Ectodermal cell (in vitro differentiated cells): Measurements from ENCODE around the gene DPEP3.

Experiments used
- H3K27ac ChIP-seq: 2 replicates; pipeline ENCODE4 v1.7.0; 2013; ENCODE audit warnings: mild to moderate bottlenecking, low read depth, low read length; ENCODE audit not compliant: insufficient read depth, poor library complexity, severe bottlenecking
- H3K27me3 ChIP-seq: 2 replicates; pipeline ENCODE4 v1.7.0; 2013; ENCODE audit warnings: mild to moderate bottlenecking, low read length; ENCODE audit not compliant: insufficient read depth, control insufficient read depth, poor library complexity, severe bottlenecking
- H3K36me3 ChIP-seq: one replicate; pipeline ENCODE4 v1.7.0; 2013; ENCODE audit warnings: low read length; ENCODE audit not compliant: control insufficient read depth, insufficient read depth
- H3K4me1 ChIP-seq: one replicate; pipeline ENCODE4 v1.7.0; 2013; ENCODE audit warnings: low read length; ENCODE audit not compliant: control insufficient read depth, insufficient read depth
- H3K4me3 ChIP-seq: 2 replicates; pipeline ENCODE4 v1.7.0; 2013; ENCODE audit warnings: low read depth, low read length, control low read depth; ENCODE audit not compliant: insufficient read depth
- H3K9me3 ChIP-seq: 2 replicates; pipeline ENCODE4 v1.7.0; 2013; ENCODE audit warnings: mild to moderate bottlenecking, low read length, moderate library complexity; ENCODE audit not compliant: control insufficient read depth
- WGBS, 2 experiments: methylation state at CpG; one replicate each; pipeline ENCODE4 v1.1.7; 2013; ENCODE audit warnings: missing lambda C conversion rate in 2 of 2; 5-methylcytosine and 5-hydroxymethylcytosine counted together

The DPEP3 gene

DNA sequence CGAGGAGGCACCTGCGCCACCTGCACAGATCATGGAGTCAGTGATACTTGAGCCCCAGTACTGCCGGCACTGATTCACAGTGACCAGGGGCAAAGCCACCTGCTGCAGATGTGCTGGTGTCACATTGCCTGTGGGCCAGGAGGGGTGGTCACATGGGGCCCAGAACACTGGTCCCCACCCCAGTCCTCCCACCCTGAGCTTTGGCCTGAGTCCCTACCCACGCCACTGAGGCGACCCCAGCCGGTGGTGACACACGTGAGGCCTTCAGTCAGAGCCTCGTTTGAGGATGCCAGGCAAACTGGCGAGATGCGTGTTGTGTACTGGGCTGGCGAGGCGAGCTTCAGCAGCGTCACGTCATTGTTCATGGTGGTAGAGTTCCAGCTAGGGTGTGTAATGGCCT, 50.1 kb downstream of the DPEP3 start:
- no peak overlapping the region for H3K27ac ChIP-seq
- H3K36me3 ChIP-seq, result no peaks in the 10 kb centered on the region
- peaks cover 7% of the 10 kb centered on the region for H3K4me1 ChIP-seq
- 94 to 96% methylated on average over 14 of the region's 14 CpGs for WGBS, 2 experiments
- no peak overlapping the region for H3K4me3 ChIP-seq
- no peaks in the 10 kb centered on the region for H3K9me3 ChIP-seq
- no peaks in the 10 kb centered on the region for H3K27me3 ChIP-seq

DNA sequence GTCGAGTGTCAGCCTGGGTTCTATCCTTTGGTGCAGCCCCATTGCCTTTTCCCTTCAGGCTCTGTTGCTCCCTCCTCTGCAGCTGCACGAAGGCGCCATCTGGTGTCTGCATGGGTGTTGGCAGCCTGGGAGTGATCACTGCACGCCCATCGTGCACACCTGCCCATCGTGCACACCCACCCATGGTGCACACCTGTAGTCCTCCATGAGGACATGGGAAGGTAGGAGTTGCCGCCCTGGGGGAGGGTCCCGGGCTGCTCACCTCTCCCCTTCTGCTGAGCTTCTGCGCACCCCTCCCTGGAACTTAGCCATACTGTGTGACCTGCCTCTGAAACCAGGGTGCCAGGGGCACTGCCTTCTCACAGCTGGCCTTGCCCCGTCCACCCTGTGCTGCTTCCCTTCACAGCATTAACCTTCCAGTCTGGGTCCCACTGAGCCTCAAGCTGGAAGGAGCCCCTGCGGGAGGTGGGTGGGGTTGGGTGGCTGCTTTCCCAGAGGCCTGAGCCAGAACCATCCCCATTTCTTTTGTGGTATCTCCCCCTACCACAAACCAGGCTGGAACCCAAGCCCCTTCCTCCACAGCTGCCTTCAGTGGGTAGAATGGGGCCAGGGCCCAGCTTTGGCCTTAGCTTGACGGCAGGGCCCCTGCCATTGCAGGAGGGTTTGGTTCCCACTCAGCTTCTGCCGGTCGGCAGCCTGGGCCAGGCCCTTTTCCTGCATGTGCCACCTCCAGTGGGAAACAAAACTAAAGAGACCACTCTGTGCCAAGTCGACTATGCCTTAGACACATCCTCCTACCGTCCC, 51.5 kb downstream of the DPEP3 start:
- no peaks in the 10 kb centered on the region for H3K27me3 ChIP-seq
- H3K36me3 ChIP-seq, result no peaks in the 10 kb centered on the region
- H3K9me3 ChIP-seq, result no peaks in the 10 kb centered on the region
- no peak overlapping the region for H3K4me3 ChIP-seq
- WGBS, 2 experiments, result 65 to 66% methylated on average over 16 of the region's 16 CpGs
- no peaks in the 10 kb centered on the region for H3K4me1 ChIP-seq
- no peak overlapping the region for H3K27ac ChIP-seq

DNA sequence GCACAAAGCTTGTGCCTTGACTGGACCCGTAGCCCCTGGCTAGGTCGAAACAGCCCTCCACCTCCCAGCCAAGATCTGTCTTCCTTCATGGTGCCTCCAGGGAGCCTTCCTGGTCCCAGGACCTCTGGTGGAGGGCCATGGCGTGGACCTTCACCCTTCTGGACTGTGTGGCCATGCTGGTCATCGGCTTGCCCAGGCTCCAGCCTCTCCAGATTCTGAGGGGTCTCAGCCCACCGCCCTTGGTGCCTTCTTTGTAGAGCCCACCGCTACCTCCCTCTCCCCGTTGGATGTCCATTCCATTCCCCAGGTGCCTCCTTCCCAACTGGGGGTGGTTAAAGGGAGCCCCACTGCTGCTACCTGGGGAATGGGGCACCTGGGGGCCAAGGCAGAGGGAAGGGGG, 52.2 kb downstream of the DPEP3 start:
- Histone ChIP-seq H3K4me1 (no peaks in the 10 kb centered on the region), H3K27me3 (no peaks in the 10 kb centered on the region), H3K27ac (no peak overlapping the region), H3K36me3 (no peaks in the 10 kb centered on the region), H3K9me3 (no peaks in the 10 kb centered on the region), H3K4me3 (no peak overlapping the region)
- 91 to 95% methylated on average over 7 of the region's 7 CpGs for WGBS, 2 experiments

DNA sequence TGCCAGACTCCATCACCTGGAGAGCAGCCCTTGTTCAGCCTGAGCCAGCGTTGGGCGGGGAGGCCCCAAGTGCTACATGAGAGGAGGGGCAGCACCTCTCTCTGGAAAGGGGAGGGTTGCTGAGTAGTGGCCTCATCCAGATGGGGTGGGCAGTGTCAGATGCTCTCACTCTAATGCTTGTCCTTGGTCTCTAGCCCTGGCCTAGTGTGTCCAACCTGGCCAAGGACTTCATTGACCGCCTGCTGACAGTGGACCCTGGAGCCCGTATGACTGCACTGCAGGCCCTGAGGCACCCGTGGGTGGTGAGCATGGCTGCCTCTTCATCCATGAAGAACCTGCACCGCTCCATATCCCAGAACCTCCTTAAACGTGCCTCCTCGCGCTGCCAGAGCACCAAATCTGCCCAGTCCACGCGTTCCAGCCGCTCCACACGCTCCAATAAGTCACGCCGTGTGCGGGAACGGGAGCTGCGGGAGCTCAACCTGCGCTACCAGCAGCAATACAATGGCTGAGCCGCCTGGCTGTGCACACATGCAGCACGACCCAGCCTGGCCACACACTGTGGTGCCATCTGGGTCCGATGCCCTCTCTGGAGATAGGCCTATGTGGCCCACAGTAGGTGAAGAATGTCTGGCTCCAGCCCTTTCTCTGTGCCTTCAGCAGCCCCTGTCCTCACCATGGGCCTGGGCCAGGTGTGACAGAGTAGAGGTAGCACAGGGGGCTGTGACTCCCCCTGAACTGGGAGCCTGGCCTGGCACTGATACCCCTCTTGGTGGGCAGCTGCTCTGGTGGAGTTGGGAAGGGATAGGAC, 53.0 kb downstream of the DPEP3 start:
- no peaks in the 10 kb centered on the region for H3K4me1 ChIP-seq
- no peak overlapping the region for H3K27ac ChIP-seq
- no peak overlapping the region for H3K4me3 ChIP-seq
- no peaks in the 10 kb centered on the region for H3K27me3 ChIP-seq
- no peaks in the 10 kb centered on the region for H3K9me3 ChIP-seq
- H3K36me3 ChIP-seq, result no peaks in the 10 kb centered on the region
- WGBS, 2 experiments, result 96% methylated on average over 22 of the region's 22 CpGs

DNA sequence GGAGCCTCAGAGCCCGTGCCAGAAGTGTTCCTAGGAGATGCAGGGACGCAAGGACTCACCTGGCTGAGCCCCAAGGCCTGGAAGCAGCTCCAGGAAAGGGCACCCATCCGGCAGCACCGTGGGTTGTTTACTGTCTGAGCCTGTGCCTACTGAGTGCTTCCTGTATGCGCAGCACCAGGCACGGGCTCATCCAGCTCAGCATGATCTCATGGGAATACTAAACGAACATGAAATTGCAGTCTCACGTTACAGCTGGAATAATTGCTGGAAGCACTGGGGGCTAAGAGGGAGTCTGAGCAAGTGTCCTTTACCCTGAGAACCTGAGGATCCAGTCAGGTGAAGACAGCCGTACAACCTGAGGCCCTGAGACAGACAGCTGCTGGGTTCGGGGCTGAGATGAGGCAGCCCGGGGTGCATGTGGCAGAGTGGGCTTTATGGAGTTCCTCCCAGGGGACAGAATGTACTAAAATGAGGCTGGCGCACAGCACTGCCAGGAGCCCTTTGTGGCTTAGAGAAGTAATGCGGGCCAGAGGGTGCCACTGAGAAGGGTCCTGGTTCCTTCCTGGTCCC, 54.0 kb downstream of the DPEP3 start:
- Histone ChIP-seq H3K4me1 (no peaks in the 10 kb centered on the region), H3K36me3 (no peaks in the 10 kb centered on the region), H3K27me3 (no peaks in the 10 kb centered on the region), H3K4me3 (no peak overlapping the region), H3K9me3 (no peaks in the 10 kb centered on the region), H3K27ac (no peak overlapping the region)
- WGBS, 2 experiments, result 87 to 88% methylated on average over 13 of the region's 13 CpGs
